Activated CD4-positive, alpha-beta T cell treated with anti-CD3 and anti-CD28 coated beads, Interleukin-2, amount 10 ng/mL, durations not matched to agents 24 days and 14 days (primary cell): ENCODE measurements around the gene PITPNM2. TPM values are rescaled to one million over a fixed set of nuclear protein-coding genes. Genes with fewer than 3 reads are reported as not detected.

Experiments used
- DNase-seq: peaks from one replicate; pipeline ENCODE4 v3.0.0; 2022
- H3K27ac Mint-ChIP-seq: one replicate; pipeline ENCODE4 v1.8.0; 2022; ENCODE audit warnings: mild to moderate bottlenecking, mixed read lengths
- H3K27me3 Mint-ChIP-seq: one replicate; pipeline ENCODE4 v1.8.0; 2022; ENCODE audit warnings: mixed read lengths
- H3K36me3 Mint-ChIP-seq: one replicate; pipeline ENCODE4 v1.8.0; 2022; ENCODE audit warnings: low read depth, mild to moderate bottlenecking, mixed read lengths
- H3K4me1 Mint-ChIP-seq: one replicate; pipeline ENCODE4 v1.8.0; 2021; ENCODE audit warnings: mixed read lengths
- H3K4me3 Mint-ChIP-seq: one replicate; pipeline ENCODE4 v1.8.0; 2022; ENCODE audit warnings: mild to moderate bottlenecking, moderate library complexity, mixed read lengths
- H3K9me3 Mint-ChIP-seq: one replicate; pipeline ENCODE4 v1.8.0; 2021; ENCODE audit warnings: mixed read lengths
- intact Hi-C: fragments of 100-400 bp; cut with micrococcal nuclease; formaldehyde crosslinking; loops from one replicate; pipeline ENCODE4 v1.15.1; 2023
- total RNA-seq: library from RNA; stranded (reverse); gene quantifications from 2 replicates; pipeline ENCODE4 v1.2.3, GENCODE V29; 2022

PITPNM2 gene
- total RNA-seq, 1 donor from 2014 or later = 19.0 TPM

DNA sequence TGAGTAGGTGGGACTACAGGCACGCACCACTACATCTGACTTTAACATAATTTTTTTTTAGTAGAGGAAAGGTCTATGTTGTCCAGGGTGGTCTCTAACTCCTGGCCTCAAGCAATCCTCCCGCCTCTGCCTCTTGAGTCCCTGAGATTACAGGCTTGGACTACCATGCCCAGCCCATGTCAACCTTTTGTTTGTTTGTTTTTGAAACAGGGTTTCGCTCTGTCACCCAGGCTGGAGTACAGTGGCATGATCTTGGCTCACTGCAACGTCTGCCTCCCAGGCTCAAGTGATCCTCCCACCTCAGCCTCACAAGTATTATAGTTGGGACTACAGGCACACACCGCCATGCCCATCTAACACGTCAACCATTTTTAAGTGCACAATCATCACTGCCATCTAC is 29.2 kb downstream of the PITPNM2 start:
- intact Hi-C loops = no loop called here
- Mint-ChIP-seq H3K4me3 (peak overlapping the region; percentile 16), H3K36me3 (peaks cover 2% of the 10 kb centered on the region), H3K9me3 (no peaks in the 10 kb centered on the region), H3K27me3 (no peaks in the 10 kb centered on the region), H3K4me1 (peaks cover 43% of the 10 kb centered on the region), H3K27ac (peak overlapping the region; percentile 49)
- no peak for DNase-seq

DNA sequence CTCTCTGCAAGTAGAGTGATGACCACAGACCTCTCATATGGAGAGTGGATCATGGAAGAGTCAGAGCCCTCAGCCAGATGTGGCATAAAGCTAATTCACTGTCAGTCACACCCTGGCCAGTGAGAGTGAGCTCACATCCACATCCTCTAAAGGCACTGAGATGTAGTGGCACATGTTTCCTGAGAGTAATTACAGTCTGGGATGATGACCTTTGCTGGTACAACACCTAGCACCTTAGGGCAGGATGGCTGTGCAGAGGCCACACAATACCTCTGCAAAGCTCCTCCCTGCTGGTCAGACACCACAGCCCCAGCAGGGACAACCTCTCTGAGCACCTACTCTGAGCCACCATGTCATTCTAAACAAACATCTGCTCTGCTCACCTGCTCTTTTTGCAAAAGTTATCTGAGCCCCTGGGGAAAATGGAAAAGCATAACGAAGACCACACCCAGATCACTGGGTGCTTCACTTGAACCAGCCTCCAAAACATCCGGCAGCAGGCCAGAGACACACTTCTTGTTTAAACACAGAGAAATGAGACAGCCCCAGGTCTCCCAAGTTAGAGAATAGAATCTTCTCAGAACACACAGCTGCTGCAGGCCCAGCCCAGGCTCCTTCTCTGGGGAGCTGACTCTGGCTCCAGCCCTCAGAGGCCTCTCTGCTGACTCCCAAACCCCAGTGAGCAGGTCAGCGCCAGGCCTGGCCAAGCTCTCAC is 30.3 kb downstream of the PITPNM2 start:
- H3K4me3 Mint-ChIP-seq = peak overlapping the region; percentile 64
- peaks cover 2% of the 10 kb centered on the region for H3K36me3 Mint-ChIP-seq
- intact Hi-C loops = loop anchor here (1.0 kb wide), 2 partner anchors 13 to 44 kb away; no protein-coding TSS in a partner anchor
- no peaks in the 10 kb centered on the region for H3K9me3 Mint-ChIP-seq
- no peaks in the 10 kb centered on the region for H3K27me3 Mint-ChIP-seq
- H3K27ac Mint-ChIP-seq = peak overlapping the region; percentile 90
- H3K4me1 Mint-ChIP-seq = peaks cover 49% of the 10 kb centered on the region
- DNase-seq = peak; percentile 81

DNA sequence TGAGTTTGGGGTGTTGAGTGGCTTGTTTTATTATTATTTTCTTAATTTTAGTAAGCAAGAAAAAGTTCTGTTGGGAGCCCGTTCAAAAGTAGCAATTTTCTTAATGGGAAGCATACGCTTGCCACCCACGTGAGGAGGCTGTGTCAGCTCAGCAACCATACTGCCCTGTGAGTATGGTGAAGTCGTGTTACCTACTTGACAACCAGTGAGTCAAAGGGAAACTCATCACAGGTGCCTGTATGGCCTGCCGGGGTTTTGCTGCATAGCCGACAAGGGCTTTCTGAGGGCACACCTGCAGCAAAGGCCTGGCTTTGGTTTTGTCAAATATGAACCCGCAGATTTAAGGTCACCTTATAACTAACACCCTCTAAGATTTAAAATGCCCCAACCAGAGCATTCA is 31.1 kb downstream of the PITPNM2 start:
- peaks cover 4% of the 10 kb centered on the region for H3K36me3 Mint-ChIP-seq
- intact Hi-C loops = loop anchor here (1.0 kb wide), 2 partner anchors 13 to 44 kb away; no protein-coding TSS in a partner anchor
- H3K4me1 Mint-ChIP-seq = peaks cover 57% of the 10 kb centered on the region
- peak overlapping the region; percentile 53 for H3K4me3 Mint-ChIP-seq
- no peaks in the 10 kb centered on the region for H3K27me3 Mint-ChIP-seq
- H3K27ac Mint-ChIP-seq = peak overlapping the region; percentile 81
- DNase-seq = peak; percentile 80
- no peaks in the 10 kb centered on the region for H3K9me3 Mint-ChIP-seq

DNA sequence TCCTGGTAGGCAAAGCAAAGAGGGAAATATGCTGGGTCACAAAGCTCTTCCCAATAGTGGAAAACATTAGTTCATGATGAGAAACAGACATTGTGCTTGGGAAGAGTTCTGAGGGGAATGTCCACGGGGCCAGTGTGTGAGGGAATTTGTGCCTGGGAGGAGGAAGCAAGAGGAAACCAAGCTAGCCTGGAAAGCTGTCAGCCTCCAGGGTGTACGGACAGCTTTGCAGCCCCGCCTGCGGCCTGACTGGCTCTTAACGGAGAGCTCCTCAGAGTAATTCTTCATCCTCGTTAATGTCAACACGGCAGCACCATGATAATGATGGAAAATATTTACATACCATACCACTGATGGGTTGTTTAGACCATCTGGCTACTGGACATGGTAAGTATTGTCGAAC is 32.4 kb downstream of the PITPNM2 start:
- H3K27me3 Mint-ChIP-seq = no peaks in the 10 kb centered on the region
- H3K27ac Mint-ChIP-seq = no peak overlapping the region
- H3K36me3 Mint-ChIP-seq = peaks cover 4% of the 10 kb centered on the region
- DNase-seq = no peak
- H3K9me3 Mint-ChIP-seq = no peaks in the 10 kb centered on the region
- peaks cover 65% of the 10 kb centered on the region for H3K4me1 Mint-ChIP-seq
- no peak overlapping the region for H3K4me3 Mint-ChIP-seq
- intact Hi-C loops = no loop called here

DNA sequence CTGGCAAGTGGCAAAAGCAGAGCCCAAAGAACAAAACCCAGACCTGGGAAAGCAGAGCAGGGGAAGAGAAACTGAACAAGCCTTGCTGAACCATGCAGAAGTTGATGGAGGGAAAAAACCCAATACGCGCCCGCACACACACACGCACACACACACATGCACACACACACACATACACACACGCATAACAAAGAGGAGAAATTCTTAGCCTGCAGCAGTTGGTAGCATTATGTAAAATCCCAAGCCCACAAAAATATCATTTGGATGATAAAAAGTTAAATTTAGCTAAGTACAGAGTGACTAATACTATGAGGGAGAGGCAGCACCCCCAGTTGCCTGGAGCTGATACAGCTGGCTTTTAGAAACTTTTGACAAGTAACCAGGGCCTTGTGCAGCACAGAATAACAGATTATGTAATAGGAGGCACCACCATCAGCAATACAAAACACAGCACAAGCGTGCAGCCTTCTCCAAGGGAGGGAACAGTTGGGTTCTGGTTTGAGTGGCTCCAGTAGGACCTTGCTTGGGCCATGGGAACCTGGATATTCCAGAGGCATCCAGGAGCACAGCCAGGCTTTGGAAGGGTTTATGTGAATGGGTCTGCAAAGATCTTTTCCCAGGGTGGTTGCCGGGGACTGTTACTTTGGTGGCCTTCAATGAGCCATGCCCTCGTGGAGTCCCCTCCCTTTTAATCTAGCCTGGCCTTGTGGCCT is 35.3 kb downstream of the PITPNM2 start:
- Mint-ChIP-seq H3K4me3 (peak overlapping the region; percentile 46), H3K36me3 (peaks cover 4% of the 10 kb centered on the region), H3K4me1 (peaks cover 43% of the 10 kb centered on the region), H3K27me3 (no peaks in the 10 kb centered on the region), H3K9me3 (no peaks in the 10 kb centered on the region), H3K27ac (peak overlapping the region; percentile 69)
- intact Hi-C loops = no loop called here
- peak; percentile 69 for DNase-seq

DNA sequence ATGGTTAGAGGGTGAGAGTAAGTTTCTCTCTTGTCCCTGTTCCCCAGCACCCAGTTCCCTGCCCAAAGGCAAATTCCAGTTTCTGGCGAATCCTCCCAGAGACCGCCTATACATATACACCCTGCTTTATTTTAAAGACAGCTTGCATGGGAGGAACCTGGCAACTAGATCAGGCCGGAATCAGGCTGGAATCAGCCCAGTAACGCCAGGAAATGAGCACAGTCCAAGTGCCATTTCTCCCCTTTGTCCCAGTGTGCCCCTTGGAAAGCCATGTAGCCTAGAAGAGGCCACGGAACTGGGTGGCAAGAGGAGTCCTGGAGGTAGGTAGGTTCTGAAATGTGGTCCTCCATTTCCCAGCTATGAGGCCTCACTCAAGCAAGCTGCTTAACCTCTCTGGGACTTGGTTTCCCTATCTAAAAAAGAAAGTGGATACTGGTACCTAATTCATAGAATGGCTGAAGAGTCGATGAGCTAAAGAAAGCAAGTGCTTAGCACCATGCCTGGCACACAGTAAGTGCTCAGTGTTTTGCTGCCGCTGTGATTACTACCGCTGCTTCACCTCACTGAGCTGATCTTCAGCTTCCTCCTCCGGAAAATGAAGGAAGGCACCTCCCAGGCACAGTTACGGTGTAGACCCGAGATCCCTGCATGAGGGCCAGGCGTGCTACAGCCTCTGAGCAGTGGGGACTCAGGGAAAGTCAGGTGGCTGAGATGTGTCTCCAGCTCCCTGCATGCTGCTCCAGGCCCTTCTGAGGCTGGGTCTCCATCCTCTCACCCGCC is 36.4 kb downstream of the PITPNM2 start:
- H3K36me3 Mint-ChIP-seq = peaks cover 4% of the 10 kb centered on the region
- H3K27me3 Mint-ChIP-seq = no peaks in the 10 kb centered on the region
- peak overlapping the region; percentile 46 for H3K4me3 Mint-ChIP-seq
- H3K4me1 Mint-ChIP-seq = peaks cover 32% of the 10 kb centered on the region
- H3K9me3 Mint-ChIP-seq = no peaks in the 10 kb centered on the region
- H3K27ac Mint-ChIP-seq = no peak overlapping the region
- no peak for DNase-seq
- intact Hi-C loops = no loop called here

DNA sequence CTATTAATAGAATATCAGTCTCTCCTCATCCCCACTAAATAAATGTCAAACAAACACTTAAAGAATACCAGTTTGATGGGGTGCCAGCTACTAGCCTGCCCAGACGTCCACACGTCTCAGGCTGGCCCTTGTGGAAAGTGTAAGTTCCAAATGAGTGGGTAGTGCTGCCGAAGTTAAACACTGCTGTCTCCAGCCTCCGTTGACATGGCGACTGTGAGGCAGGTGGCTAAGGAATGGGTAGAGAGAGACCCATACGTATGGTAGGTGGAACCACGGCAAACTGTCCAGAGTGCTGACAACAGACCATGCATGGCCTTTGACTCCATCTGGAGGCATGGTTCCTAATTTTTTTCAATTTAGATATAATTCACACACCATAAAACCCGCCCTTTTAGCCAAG is 37.9 kb downstream of the PITPNM2 start:
- intact Hi-C loops = no loop called here
- Mint-ChIP-seq H3K27me3 (no peaks in the 10 kb centered on the region), H3K4me1 (peaks cover 31% of the 10 kb centered on the region), H3K4me3 (no peak overlapping the region), H3K9me3 (no peaks in the 10 kb centered on the region), H3K27ac (no peak overlapping the region), H3K36me3 (peaks cover 5% of the 10 kb centered on the region)
- DNase-seq = no peak

DNA sequence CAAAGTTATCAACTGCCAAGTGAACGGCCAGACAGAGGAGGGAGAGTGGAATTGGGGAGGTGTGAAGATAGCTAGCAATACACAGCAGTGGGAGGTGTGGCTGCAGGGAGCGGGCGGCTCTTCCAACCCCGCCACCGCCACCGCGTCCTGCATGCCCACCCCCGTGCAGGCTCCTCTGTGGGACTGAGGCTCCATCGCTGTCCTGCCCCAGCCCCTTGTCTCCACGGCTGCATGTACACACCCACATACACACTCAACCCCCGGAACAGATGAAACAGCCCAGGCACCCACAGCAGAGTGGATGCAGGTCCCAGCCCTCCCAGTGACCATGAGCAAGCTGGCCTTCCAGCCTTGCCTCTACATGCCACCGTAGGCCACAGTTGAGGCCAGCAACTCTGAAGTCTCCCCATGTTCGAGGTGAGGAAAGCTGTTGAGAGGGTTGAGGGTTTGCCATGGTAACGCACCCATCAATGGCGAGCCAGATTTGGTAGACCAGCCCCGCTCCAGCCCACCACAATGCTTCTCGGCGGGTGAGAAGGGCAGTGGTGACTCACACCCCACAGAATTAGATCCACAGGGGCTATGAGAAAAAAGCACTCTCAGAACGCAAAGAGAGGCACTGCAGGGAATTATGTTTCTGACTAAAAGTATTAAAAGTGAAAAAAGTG is 39.3 kb downstream of the PITPNM2 start:
- intact Hi-C loops = no loop called here
- DNase-seq = no peak
- Mint-ChIP-seq H3K27me3 (no peaks in the 10 kb centered on the region), H3K4me3 (no peak overlapping the region), H3K9me3 (no peaks in the 10 kb centered on the region), H3K36me3 (peaks cover 12% of the 10 kb centered on the region), H3K4me1 (peaks cover 42% of the 10 kb centered on the region), H3K27ac (no peak overlapping the region)

DNA sequence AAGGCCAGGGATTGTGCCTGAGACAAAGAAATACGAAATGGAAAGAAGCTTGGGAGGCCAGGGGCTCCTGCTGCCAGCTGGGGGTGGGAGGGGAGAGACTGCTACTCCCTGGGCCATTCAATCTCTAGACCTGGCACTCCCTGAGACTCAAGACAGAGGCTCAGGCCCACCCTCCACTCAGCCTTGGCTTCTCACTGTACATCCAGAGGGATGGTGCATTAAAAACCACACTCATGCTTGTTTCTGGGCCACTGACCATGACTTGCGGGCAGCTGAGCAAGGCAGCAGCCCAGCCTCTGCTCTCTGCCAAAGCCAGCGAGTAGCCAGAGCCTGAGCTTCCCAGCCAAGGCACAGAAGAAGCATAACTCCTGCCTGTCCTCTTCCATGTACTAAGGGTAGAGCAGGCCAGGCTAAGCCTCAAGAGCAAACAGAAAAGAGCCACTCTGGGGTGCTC is 41.5 kb downstream of the PITPNM2 start:
- Mint-ChIP-seq H3K36me3 (peaks cover 14% of the 10 kb centered on the region), H3K27me3 (no peaks in the 10 kb centered on the region), H3K4me1 (peaks cover 40% of the 10 kb centered on the region), H3K27ac (no peak overlapping the region), H3K9me3 (no peaks in the 10 kb centered on the region), H3K4me3 (no peak overlapping the region)
- no peak for DNase-seq
- intact Hi-C loops = no loop called here

DNA sequence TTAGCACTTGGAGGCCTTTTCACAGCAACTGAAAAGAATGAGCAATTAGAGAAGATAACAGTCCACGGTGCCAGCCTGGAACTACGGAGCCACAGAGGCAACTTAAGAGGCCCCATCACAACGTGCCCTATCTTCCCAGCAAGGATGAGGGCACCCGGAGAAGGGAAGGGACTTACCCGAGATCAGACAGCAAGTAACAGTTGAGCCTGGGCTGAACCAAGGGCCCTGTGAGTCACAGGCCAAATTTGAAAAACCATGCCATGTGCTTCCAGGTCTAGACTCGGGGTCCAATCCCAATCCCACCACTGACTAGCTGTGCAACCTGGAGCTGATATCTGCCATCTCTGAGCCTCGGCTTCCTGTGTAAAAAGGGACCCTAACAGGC is 42.2 kb downstream of the PITPNM2 start:
- intact Hi-C loops = no loop called here
- Mint-ChIP-seq H3K27me3 (no peaks in the 10 kb centered on the region), H3K4me3 (no peak overlapping the region), H3K36me3 (peaks cover 14% of the 10 kb centered on the region), H3K27ac (peak overlapping the region; percentile 51), H3K9me3 (no peaks in the 10 kb centered on the region), H3K4me1 (peaks cover 40% of the 10 kb centered on the region)
- DNase-seq = no peak

DNA sequence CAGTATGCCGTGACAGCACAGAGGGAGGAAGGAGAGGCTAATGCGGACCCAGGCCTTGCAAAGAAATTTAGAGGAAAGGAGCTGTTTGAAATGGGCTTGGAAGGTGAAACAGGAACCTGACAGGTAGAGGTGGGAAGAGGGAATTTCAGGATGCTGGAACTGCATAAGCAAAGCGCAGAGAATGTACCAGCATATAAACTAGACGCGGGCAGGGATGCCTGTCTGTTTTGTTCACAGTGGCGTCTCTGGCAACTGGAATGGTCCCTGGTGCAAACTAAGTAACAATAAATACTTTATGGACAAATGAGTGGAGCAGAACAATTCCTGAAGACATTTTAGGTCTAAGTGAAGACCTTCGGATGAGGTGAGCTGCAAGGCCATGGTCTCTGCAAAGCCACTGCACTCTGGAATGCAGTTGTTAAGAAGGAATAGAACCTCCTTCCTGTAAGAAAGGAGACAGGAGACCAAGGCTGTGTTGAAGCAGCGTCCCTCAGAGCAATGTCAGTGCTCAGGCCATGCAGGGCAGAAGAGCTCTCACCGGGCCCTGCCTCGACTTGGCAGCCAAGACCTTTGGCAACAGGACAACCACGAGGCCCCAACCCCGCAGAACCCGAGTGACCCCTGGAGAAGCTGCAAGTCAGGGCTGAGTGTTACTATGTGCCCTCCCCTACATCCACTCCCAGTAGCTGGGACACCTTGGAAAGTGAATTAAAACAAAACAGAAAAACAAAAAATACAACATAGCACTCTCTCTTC is 42.8 kb downstream of the PITPNM2 start:
- intact Hi-C loops = loop anchor here (1.0 to 2.0 kb wide), 3 partner anchors 12 to 43 kb away; partner anchors contain the start of gene PITPNM2
- peaks cover 41% of the 10 kb centered on the region for H3K4me1 Mint-ChIP-seq
- H3K4me3 Mint-ChIP-seq = no peak overlapping the region
- no peak for DNase-seq
- H3K27me3 Mint-ChIP-seq = no peaks in the 10 kb centered on the region
- H3K27ac Mint-ChIP-seq = peak overlapping the region; percentile 94
- peaks cover 16% of the 10 kb centered on the region for H3K36me3 Mint-ChIP-seq
- no peaks in the 10 kb centered on the region for H3K9me3 Mint-ChIP-seq

DNA sequence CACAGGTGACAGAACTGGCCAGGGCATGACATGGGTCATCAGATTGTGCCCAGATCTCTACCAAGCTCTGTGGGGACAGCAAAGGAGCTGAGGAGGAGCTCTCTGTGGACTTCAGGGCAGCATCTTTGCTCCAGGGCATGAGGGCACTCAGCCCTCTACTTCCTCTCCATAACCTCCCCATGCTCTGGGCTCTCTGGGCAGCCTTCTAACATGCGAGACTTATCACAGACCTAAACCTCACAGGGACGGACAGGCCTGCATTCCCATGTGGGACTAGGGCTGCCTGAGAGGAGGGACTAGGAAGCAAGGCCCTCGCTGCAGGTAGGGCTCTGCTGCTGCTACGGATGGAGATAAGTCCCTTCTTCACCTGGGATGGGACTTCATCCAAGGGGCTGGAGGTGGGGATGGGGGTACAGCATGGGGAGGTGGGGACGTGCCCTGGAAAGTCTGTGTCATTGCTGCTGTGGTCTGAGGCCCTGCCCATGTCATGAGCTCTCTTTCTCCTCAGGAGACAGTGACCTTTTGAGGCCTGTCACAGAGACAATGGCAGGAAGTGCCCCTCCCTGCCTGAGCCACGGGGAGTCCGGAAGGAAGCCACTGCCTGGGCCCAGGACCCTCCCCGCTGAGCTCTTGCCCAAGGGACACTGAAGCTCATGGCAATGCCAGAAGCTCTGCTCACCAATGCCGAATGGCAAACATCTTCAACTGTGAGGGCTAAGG is 44.1 kb downstream of the PITPNM2 start:
- no peaks in the 10 kb centered on the region for H3K9me3 Mint-ChIP-seq
- DNase-seq = peak; percentile 92
- H3K27ac Mint-ChIP-seq = peak overlapping the region; percentile 94
- intact Hi-C loops = loop anchor here (1.0 to 2.0 kb wide), 3 partner anchors 14 to 44 kb away; partner anchors contain the start of gene PITPNM2
- H3K36me3 Mint-ChIP-seq = peaks cover 18% of the 10 kb centered on the region
- H3K4me1 Mint-ChIP-seq = peaks cover 50% of the 10 kb centered on the region
- no peaks in the 10 kb centered on the region for H3K27me3 Mint-ChIP-seq
- H3K4me3 Mint-ChIP-seq = peak overlapping the region; percentile 44
